Measurements from ENCODE around the gene GAL3ST1.
"Not testable (repeated sequence)": the region's sequence is repeated elsewhere in the genome, so short reads cannot be mapped to it uniquely, and the experiment has no call there.

GAL3ST1 gene

DNA sequence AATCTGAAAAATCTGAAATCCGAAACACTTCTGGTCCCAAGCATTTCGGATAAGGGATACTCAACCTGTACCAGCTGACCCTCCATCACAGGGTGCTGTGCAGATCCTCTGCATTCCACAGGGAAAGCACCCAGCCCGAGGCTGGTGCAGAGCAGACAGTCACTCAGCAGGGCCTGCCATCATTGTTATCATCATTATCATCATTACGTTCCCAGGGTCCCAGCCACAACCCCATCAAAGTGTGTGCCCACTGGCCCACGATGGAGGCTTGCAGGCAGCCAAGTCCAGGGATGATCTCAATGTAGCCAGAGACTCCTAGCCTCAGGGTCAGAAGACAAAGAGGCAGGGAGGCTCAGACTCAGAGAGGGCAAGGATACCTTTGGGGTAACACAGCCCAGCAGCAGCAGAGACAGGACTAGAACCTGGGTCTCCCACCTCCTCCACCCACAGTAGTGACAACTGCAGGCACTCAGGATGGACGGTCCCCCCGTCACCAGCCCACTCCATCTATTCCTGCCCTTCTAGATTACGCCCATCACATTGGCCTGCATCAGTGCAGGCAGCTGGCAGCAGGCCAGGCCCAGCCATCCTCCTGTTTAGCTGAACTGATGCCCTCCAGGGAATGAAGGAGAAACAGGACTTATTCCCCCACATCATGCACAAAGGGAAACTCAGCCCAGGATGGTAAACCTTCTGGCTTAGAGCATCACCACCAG is 10.3 kb downstream of the GAL3ST1 start:
- no peak for DNase-seq

DNA sequence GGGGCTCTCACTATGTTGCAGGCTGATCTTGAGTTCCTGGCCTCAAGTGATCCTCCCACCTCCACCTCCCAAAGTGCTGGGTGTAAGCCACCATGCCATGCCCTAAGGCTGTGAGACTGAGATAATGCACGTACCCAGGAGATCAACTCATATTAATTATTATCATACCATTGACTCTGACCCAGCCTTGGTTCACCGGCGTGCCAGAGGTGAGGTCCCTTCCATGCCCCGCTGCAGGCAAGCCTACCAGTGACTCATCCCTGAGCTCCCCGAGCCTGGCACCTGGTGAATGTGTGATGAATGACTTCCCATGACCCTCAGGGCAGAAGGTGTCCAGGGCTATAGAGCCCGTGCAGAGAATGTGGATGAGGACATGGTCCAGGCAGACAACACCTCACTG is 12.1 kb downstream of the GAL3ST1 start:
- no peak for DNase-seq

DNA sequence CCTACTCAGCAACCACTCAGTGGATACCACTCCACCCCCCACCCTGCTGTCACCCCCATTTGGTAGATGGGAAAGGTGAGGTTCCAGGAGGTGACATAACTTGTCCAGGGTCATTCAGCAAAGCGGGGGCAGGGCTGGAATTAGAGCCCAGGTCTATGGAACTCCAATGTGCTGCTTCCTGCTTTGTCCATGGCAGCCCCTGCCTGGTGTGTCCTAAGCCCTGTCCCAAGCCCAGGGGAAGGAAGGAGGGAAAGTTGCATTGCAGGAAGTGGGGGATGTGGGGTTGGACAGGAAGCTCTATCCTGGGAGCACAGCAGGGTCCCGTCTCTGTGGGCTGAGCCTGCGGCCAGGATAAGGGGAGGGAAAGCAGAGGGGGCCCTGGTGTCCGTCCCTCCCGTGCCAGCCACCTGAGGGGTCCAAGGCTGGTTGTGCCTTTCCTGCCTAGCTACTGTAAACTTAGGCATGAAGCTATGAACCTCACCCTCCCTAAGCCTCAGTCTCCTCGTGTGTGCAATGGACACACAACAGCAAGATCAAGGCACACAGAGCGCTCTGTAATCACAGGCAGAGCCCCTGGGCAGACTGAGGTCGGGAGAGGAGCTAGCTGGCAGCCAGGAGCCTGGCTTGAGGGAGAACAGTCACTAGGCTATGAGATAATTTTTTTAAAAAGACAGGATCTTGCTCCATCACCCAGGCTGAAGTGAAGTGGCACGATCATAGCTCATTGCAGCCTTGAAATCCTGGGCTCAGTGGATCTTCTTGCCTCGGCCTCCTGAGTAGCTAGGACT is 12.9 kb downstream of the GAL3ST1 start:
- DNase-seq, result no peak

DNA sequence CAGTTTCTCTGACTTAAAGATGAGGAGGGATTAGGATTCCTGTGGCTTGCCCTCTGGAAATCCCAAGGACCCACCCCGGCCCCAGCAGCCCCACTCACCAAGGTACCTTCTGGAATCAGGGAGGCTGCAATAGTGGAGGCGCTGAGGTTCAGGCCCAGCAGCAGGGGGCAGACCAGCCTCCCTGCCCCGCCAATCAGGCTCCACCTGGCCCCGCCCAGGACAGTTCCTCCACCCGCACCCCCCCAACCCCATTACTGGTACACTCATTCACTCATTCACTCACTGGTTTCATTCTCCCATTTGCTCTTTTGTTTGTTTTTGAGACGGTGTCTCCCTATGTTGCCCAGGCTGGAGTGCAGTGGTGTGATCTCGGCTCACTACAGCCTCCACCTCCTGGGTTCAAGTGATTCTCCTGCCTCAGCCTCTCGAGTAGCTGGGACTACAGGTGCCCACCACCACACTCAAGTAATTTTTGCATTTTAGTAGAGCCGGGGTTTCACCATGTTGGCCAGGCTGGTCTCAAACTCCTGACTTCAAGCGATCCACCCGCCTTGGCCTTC is 13.7 kb downstream of the GAL3ST1 start:
- not testable (repeated sequence) for DNase-seq

DNA sequence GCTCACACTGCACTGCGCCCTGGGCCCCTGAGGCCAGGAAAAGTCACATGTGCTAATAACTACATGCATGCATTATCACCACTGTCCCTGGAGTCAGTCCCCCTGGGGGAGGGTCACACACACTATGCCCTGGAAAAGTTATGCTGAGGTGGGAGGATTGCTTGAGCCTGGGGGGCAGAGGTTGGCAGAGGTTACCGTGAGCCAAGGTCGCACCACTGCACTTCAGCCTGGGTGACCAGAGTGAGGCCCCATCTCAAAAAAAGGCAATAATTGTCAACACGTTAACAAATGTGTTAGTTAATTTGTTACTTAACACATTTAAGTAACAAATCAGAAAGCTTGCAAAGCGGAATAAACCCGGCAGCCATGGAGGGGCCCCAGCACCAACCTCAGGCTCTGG is 14.6 kb downstream of the GAL3ST1 start:
- no peak for DNase-seq

DNA sequence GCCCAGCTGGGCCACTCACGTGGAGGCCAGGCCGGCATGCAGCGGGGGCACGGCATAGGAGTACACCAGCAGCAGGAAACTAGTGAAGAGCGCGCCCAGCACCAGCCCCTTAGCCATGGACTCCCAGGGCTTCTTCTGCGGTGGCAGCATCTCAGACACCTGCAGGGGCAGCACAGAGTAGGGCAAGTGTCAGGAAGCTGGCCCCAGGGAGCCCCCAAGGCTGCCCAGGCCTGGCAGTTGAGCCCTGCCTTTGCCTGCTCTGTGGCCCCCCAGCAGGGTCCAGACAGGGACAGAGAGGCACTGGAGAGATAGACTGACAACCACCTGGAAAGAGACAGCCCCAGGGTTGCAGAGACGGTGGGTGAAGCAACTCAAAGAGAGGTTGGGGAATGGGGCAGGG is 17.2 kb downstream of the GAL3ST1 start:
- DNase-seq, result no peak

DNA sequence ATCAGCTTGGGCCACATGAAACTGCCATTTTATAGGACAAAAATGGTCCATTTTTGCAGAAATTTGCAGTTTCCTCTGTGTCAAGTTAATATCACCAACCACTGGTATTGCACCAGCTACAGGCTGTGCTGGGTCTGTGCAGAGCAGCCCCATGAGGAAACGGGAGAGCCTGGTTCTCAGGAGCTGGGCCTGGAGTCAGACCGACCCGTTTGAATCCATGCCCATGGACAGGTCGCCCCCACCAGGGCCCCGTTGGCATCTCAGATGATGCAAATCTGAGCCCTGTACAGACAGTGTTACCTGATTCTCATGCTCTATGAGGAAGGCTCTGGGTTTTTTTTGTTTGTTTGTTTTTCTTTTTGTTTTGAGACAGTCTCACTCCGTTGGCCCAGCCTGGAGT is 18.1 kb downstream of the GAL3ST1 start:
- peak; percentile 10 to 26 for DNase-seq

DNA sequence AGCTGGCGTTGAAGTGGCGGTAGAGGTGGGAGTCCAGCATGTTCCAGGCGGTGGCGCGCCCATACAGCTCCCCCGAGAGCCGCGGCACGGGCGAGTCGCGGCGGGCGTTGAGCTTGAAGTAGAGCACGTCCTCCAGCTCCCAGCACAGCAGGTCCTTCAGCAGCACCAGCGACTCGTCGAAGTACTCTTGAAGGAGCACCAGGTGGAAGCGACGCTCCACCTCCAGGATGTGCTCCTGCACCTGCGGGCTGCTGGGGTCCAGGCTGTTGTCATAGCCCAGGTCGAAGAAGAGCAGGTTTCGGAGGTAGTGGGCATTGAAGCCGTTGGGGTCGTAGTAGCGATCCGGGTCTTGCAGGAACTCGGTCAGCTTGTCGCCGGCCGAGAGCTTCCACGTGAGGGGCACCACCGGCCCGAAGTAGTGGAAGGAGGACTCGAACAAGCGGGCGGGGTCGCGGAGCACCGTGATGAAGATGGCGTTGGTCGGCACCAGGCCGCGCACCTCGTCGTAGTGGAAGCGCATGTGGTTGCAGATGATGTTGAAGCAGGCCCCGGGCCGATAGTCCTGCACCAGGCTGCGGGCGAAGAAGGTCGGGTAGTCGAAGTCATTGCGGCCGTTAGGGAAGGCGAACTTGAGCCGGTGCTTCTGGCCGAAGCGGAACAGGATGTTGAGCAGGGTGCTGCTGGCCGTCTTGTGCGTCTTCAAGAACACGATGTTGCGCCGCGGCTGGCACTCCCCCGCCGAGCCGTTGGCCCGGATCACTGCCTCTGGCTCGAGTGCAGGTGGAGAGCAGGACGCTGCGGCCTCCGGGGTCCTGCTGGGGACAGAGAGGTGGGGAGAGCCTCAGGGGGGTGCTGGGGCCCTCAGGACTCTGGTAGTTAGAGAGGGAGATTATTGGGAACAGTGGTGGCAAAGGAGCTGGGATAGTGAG is 18.9 kb downstream of the GAL3ST1 start:
- no peak for DNase-seq

DNA sequence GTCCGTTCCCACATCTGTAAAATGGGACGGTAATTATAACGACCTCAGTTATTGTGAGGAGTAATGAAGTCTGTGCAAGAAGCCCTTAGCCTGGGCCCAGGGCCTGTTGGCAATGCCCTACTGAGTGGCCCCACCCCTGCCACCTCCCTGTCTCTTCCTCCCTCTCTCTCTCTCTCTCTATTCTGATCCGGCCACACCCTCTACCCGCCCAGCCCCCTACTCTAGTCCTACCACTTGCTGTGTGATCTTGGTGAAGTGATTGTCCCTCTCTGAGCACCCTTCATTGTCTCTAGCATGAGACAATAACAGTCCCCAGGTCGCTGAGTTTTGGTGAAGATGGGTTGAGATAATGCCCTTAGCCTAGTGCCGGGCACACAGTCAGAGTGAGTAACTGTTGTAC is 20.5 kb downstream of the GAL3ST1 start:
- DNase-seq, result no peak

DNA sequence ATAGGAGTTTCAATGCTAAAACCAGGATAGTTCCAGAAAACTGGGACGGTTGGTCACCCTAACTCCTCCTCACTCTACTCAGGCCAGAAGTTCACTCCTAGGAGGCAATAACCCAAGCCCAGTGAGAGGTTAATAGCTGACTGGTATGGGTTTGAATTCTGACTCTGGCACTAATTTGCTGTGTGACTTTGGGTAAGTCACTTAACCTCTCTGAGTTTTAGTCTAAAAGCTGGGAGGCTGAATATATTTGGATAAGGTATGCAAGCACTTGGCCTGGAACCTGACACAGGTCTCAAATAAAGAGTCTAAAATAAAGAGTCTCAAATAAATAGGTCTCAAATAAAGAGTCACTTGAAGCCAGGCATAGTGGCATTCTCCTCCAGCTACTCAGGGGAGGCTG is 21.7 kb downstream of the GAL3ST1 start:
- DNase-seq, result no peak

DNA sequence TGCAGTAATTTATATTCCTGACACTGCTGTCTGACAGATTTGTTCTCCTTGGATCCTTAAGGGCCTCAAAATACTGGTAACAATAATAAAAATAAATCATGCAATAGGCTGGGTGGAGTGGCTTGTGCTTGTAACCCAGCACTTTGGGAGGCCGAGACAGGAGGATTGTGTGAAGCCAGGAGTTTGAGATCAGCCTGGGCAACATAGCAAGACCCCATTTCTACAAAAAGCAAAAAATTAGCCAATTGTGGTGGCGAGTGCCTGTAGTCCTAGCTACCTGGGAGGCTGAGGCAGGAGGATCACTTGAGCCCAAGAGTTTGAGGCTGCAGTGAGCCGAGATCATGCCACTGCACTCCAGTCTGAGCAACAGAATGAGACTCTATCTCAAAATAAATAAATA is 22.7 kb downstream of the GAL3ST1 start:
- DNase-seq, result not testable (repeated sequence)

DNA sequence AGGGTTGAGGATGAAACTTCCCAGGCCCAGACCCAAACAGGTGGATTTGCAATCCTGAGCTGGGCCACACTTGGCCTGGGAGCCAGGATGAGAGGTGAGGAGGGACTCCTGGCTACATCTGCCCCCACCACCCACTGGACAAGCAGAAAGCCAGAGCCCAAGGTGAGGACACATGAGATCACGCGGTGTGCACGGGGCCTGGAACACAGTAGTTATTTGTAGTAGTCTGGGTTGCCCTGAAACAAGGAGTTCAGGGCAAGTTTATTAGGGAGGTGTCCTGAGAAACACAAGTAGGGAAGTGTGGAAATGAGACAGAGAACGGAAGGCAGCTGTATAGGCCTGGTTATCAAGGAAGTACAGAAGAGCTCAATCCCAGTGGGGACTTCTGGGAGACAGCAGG is 27.3 kb downstream of the GAL3ST1 start:
- no peak for DNase-seq

DNA sequence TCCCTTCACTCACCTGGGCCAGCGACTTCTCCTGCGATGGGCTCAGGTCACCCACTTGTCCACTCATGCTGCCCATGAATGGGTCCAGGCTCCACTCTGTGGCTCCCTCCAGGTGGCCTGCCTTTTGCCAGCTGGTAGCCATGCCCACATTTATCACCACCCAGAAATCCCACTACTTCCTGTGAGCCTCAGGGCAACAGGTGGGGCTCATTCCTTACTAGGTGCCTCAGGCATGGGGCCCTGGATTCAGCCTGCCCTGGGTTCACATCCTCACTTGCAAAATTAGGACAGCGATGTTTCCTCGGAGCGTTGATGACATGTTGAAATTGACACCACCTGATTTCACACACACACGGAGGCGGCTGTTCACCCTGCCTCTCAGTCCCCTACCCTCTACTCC is 27.8 kb downstream of the GAL3ST1 start, which contains the start of gene SEC14L6:
Gene SEC14L6 (minus strand): TSS at position 126 of the 400 bp plus-strand sequence. CDS start 59 bp downstream, at position 67.
- DNase-seq, result no peak

DNA sequence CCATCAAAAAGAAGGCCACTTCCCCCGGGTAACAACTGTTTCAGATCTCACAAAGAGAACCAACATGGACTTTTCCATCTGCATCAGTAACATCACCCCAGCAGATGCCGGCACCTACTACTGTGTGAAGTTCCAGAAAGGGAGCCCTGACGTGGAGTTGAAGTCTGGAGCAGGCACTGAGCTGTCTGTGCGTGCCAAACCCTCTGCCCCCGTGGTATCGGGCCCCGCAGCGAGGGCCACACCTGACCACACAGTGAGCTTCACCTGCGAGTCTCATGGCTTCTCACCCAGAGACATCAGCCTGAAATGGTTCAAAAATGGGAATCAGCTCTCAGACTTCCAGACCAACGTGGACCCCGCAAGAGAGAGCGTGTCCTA is 31.7 kb downstream of the GAL3ST1 start:
- no peak for DNase-seq

DNA sequence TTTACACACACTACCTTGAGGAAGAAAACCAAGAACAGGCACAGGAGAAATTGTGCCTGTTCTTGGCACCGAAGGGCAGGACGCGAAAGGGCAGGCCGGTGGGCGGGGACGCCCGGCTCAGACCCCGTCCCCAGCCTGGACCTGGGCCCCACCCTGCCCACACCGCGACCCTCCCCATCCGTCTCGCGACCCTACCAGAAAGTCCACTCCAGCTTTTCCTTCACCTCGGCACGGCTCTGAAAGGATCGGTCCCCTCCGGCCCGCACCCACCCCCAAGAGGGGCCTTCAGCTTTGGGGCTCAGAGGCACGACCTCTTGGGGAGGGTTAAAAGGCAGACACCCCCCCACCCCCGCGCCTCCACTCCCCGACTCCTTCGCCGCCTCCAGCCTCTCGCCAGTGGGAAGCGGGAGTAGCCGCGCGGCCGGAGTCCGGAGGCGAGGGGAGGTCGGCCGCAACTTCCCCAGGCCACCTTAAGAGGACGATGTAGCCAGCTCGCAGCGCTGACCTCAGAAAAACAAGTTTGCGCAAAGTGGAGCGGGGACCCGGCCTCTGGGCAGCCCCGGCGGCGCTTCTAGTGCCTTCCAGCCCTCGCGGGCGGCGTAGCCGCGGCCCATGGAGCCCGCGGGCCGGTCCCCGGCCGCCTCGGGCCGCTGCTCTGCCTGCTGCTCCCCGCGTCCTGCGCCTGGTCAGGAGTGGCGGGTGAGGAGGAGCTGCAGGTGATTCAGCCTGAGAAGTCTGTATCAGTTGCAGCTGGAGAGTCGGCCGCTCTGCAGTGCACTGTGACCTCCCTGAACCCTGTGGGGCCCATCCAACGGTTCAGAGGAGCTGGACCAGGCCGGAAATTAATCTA is 32.3 kb downstream of the GAL3ST1 start:
- no peak for DNase-seq

DNA sequence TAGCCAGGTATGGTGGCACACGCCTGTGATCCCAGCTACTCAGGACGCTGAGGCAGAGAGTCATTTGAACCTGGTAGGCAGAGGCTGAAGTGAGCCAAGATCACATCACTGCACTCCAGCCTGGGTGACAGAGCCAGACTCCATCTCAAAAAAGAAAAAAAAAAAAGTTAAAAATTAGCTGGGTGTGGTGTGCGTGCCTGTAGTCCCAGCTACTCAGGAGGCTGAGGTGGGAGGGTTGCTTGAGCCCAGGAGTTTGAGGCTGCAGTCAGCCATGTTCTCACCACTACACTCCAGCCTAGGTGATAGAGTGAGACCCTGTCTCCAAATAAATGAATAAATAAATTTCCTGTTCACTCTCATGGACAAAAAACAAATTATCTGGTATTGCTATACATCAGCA is 33.0 kb downstream of the GAL3ST1 start:
- DNase-seq, result not testable (repeated sequence)

DNA sequence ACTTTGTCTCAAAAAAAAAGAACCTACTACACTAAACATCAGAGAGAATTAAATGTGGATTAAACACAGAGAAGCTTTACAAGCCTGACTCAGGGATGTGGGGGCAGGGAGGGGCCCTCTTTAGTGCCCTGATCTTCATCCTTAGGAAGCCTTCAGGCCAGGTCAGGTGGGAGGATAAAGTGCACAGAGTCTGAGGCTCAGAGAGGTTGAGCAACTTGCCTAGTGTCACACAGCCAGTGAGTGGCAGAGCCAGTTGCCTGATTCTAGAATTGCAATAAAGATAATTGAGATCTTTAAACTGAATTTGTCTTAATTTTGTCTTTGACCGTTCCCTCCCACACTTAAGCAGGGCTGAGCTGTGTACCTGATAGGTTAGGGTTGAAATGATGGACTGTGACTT is 35.1 kb downstream of the GAL3ST1 start:
- DNase-seq, result no peak

DNA sequence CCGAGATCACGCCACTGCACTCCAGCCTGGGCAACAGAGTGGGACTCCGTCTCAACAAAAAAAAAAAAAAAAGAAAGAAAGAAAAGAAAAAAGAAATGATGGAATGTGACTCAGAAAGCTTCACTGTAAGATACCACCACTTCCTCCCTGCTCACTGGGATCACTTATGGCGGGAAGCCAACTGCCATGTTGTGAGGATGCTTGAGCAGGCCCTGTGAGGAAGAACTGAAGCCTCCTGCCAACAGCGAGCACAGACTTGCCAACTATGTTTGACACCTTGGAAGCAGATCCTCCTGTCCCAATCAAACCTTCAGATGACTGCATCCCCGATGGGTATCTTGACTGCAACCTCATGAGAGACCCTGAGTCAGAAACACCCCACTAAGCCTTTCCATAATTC is 36.2 kb downstream of the GAL3ST1 start:
- no peak for DNase-seq

DNA sequence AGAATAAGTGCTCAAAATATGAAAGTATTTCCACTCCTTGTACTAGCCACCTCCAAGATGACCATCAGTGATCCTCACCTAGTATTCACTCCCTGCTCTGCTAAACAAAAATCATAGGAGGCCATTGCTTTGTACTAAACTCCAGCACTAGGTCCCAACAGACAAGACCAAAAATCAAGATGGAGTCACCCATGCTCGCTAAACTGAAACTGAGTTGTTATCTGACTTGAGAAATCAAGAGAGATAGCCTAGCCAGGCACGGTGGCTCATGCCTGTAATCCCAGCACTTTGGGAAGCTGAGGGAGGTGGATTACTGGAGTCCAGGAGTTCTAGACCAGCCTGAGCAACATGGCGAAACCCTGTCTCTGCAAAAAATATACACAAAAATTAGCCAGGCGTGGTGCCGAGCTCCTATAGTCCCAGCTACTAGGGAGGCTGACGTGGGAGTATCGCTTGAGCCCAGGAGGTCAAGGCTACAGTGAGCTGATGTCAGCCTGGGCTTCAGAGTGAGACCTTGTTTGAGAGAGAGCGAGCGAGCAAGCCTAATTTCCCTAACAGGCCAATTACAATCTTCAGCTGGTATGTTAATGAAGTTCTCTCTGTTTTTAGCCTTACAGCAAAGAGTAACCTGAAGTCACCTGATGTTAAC is 37.3 kb downstream of the GAL3ST1 start:
- DNase-seq, result no peak

DNA sequence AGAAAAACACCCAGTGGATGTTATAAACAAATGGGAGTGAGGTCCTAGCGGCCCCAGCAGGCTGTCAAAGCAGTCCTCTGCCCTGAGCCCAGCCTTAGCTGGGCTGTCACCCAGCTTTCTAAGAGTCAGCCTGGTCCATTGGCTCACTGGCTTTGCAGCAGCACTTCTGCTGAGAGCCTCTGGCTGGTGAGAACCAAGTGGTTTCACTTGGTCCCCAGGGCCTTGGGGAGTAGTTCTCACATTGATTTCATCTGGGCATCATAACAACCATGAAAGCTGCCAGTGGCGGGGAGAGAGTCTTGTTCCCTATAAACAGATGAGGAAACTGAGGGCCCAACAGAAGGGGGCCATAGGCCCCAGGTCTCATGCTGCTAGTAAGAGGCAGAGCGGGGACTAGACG is 39.3 kb downstream of the GAL3ST1 start:
- no peak for DNase-seq
